SH-SY5Y (cell line): ENCODE results near the gene GADD45GIP1.

Experiments used
- GATA2 ChIP-seq: IDR thresholded peaks from 2 replicates; pipeline ENCODE4 v1.6.1; 2011; ENCODE audit warnings: mild to moderate bottlenecking, low read depth, low read length
- GATA3 ChIP-seq: IDR thresholded peaks from 2 replicates; pipeline ENCODE4 v1.6.1; 2011; ENCODE audit warnings: low read depth, mild to moderate bottlenecking, low read length, moderate library complexity

DNA sequence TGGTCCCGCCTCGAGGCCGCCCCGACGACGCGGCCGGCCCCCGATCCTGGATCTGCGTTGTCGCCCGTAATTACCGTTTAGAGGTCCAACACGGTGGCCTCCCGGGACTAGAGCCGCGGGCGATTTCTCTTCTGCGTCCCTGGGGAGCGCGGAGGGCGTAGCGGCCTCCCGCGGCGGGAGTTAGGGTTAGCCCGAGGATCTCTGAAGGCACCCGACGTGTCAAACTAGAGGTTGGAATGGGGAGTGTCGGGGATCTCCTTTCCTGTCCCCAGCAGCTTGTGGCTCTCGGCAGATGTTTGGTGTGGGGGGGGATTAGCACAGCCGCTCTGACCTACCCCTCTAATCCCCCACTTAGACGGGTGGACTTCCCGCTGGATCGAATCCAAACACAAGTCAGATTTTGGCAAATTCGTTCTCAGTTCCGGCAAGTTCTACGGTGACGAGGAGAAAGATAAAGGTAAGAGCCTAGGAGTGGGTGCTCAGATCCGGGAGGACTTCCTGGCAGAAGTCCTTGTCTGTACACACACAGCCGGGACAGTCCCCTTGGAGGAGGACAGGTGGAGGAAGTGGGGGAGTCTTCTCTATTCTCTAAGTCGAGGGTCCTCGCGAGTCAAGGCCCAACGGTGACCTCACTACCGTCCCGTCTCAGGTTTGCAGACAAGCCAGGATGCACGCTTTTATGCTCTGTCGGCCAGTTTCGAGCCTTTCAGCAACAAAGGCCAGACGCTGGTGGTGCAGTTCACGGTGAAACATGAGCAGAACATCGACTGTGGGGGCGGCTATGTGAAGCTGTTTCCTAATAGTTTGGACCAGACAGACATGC lies 18.0 kb downstream of the GADD45GIP1 start:
- TF ChIP-seq GATA2: no peak
- no peak for TF ChIP-seq GATA3
